ENCODE measurements around the gene COMT. TPM values are rescaled to one million over a fixed set of nuclear protein-coding genes. Genes with fewer than 3 reads are reported as not detected.

The COMT gene
- total and polyA plus RNA-seq, 9 of the 15 experiments (the other 6 are each of a cell fraction or from before 2014, with no cell fraction given): 12.5 to 351 (median 155) TPM

GRCh38 chr22:20004464-20004863 is 62.9 kb downstream of the COMT start (continued):
- TF ChIP-seq AFF4 (CRISPR knock-in tag; IDR thresholded peaks at IDR 0.05) (no peak), TAL1 (IDR thresholded peaks at IDR 0.05) (peak; percentile 3; the same call in 1 of the 2 replicates), PPARD (CRISPR knock-in tag; IDR thresholded peaks at IDR 0.05) (0 out of 2 replicates have a peak, but pooled peaks have one; percentile 41), FOXJ2 (tag; IDR thresholded peaks at IDR 0.05) (0 out of 2 replicates have a peak, but pooled peaks have one; percentile 32), RB1 (IDR thresholded peaks at IDR 0.05; ENCODE audit: low read depth) (0 out of 2 replicates have a peak, but pooled peaks have one; percentile 10), ASH1L (IDR thresholded peaks at IDR 0.05; ENCODE audit: borderline replicate concordance, low read depth, partially characterized antibody) (peak; percentile 6), BCOR (IDR thresholded peaks at IDR 0.05) (peak; percentile 98), NBN (IDR thresholded peaks at IDR 0.05; ENCODE audit: low read depth) (0 out of 2 replicates have a peak, but pooled peaks have one; percentile 52), ARID2 (IDR thresholded peaks at IDR 0.05) (no peak), CBX3 (IDR thresholded peaks at IDR 0.05; ENCODE audit: borderline replicate concordance in 1 of 2, low read length in 2 of 2) (peak in 1 of 2 experiments; percentile 96; a peak in 2 of 3 replicates), GTF2E2 (tag; IDR thresholded peaks at IDR 0.05) (0 out of 2 replicates have a peak, but pooled peaks have one; percentile 13), SAFB (IDR thresholded peaks at IDR 0.05; ENCODE audit: borderline replicate concordance, low read depth, low read length) (no peak), MAFG (tag; conservative IDR thresholded peaks at IDR 0.05) (no peak), ARNT (IDR thresholded peaks at IDR 0.05) (peak in 1 of 2 experiments; percentile 35; a peak in 1 of 4 replicates), CHD4 (IDR thresholded peaks at IDR 0.05; ENCODE audit: insufficient read depth, insufficient replicate concordance, low read depth, low read length, poor library complexity, severe bottlenecking) (peak; percentile 60), TRIM24 (IDR thresholded peaks at IDR 0.05) (peak; percentile 3 to 65; a peak in 1 of 4 replicates)
- TF ChIP-seq, protein P1, sequence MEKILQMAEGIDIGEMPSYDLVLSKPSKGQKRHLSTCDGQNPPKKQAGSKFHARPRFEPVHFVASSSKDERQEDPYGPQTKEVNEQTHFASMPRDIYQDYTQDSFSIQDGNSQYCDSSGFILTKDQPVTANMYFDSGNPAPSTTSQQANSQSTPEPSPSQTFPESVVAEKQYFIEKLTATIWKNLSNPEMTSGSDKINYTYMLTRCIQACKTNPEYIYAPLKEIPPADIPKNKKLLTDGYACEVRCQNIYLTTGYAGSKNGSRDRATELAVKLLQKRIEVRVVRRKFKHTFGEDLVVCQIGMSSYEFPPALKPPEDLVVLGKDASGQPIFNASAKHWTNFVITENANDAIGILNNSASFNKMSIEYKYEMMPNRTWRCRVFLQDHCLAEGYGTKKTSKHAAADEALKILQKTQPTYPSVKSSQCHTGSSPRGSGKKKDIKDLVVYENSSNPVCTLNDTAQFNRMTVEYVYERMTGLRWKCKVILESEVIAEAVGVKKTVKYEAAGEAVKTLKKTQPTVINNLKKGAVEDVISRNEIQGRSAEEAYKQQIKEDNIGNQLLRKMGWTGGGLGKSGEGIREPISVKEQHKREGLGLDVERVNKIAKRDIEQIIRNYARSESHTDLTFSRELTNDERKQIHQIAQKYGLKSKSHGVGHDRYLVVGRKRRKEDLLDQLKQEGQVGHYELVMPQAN (IDR thresholded peaks at IDR 0.05; ENCODE audit: borderline replicate concordance): peak; percentile 20; the same call in 1 of the 2 replicates
